Inflammatory macrophage treated with lipopolysaccharide for 1 hour (primary cell): Measurements from ENCODE around the gene SULF2.

Experiments
- DNase-seq, 2 donors: peaks; one replicate each; pipeline ENCODE4 v3.0.0-alpha.2; 2020 to 2022

The SULF2 gene

GRCh38 chr20:47760686-47761481 lies 24.4 kb downstream of the SULF2 start:
- DNase-seq, result no peak

GRCh38 chr20:47758517-47759450 lies 26.5 kb downstream of the SULF2 start:
- peak in 1 of 2 donors; percentile 10 for DNase-seq

DNA sequence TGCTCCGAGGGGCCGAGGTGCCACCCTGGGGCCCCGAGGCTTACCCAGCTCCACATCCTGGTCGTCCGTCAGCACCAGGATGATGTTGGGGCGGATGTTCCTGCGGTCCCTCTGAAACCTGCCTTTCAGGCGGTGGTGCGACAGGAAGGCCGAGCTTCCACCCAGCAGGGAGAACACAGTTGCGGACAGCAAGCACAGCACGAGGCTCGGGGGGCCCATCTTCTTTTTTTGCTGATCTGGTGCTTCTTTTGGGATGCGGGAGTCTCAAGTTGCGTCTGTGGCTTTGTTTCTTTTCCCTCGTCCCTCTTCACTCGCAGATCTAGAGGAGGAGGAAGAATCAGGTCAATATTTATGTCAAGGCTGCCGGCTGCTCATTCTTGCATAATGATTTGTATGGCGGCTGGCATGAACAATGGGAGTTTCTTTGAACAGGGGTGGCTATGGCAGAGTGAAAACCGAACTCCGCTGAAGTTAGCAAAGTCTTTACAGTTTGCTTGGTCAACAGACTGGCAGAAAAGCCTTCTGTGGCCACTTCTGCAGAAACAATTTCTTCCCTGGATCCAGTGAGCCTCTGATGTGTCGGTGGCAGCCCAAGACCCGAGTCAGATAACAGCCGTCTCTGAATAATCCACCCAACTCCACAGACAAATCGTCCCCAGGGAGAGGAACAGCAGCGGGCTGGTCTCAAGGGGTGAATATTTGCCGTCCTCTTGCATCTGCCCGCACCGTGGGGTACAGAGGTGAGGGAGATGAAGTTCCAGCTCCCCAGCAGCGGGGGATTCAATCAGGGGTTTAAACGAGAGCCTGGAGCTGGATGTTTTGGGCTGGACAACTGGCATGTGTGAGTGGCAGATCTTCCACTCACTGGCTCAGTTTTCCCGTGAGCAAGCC lies 27.9 kb downstream of the SULF2 start:
- no peak for DNase-seq

DNA sequence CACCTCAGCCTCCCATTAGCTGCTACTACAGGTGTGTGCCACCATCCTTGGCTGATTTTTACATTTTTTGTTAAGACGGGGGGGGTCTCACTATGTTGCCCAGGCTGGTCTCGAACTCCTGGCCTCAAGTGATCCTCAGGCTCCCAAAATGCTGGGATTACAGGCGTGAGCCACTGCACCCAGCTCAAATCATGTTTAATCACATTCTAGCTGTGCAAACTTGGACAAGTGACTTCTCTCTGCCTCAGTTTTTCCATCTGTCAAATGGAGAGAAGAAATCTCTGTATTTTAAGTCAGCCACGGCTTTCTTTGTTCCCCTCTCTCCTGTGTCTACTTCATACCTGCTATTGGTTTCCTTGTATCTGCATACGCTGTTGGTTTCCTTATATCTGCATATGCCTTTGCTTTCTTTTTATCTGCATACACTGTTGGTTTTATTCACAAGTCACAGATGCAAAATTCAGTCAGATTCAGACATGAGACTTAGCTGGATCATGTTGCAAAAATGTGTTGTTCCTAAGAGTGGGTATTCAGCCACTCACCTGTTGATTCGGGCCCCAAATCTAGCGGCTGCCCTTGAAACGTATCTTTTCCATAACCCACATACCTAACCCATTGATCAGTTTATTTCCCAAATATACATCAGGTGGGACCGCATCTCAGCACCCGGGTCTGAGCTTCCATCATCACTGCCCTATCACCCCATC lies 30.2 kb downstream of the SULF2 start:
- DNase-seq, result no peak

- no peak for DNase-seq
These were observed 30.9 kb downstream of the SULF2 start for GRCh38 chr20:47754388-47754715.

GRCh38 chr20:47753576-47754387 lies 31.5 kb downstream of the SULF2 start:
- DNase-seq, result no peak

DNA sequence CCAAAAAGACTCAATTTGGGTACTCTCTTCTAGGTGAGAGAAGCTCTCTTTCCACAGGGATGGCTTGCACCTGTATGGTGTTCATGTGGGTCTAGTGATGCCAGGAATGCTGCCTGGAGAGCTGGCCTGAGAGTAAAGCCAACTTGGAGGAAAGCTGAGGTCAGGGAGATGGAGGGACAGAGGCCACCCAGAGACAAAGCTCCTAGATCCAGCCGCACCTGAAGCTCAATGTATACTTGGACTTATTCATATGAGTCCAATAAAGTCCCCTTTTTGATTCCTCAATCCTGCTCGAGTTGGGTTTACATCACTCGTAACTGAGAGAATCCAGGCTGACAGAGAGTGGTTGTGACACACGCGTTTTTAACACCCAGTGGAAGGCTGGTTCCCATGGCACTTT lies 33.8 kb downstream of the SULF2 start:
- no peak for DNase-seq

DNA sequence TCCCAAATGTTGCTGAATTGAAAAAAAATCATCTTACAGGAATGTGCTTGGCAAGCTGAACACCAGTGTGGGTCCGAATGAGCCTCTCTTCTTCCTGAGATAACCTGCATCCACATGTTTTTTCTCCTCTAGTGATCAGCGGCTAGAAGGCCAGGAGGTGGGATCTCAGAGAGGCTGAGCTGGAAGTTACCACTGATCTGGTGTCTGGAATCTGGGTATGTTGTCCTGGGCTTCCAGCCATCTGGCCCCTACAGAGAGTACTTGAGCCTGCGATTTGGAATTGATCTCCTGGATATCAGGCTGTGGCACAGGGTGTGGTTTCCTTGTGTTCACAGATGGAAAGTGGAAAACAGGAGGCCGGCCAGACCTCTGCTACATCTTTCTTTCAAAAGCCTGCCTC lies 35.9 kb downstream of the SULF2 start:
- DNase-seq, result no peak

DNA sequence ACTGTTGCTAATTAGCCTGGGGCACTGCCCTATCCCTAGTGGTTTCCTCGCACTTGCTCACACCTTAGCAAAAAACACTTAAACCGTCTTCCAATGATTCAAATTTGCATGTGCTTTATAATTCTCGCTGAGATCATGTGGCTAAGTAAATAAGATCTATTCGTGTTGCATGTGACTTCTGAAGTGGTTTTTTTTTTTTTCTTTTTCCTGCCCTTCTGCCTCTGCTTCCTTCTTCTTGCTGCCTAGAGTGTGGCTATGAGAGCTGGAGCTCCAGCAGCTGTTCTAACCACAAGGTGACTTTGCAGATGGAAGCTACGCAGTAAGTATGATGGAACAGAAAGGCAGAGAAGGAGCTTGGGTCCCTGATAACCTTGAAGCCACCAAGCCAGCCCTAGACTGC lies 36.5 kb downstream of the SULF2 start:
- peak; percentile 38 to 41 for DNase-seq

- no peak for DNase-seq
These were observed 37.2 kb downstream of the SULF2 start for GRCh38 chr20:47748069-47748468.

GRCh38 chr20:47747669-47748031 lies 37.6 kb downstream of the SULF2 start:
- DNase-seq, result no peak

DNA sequence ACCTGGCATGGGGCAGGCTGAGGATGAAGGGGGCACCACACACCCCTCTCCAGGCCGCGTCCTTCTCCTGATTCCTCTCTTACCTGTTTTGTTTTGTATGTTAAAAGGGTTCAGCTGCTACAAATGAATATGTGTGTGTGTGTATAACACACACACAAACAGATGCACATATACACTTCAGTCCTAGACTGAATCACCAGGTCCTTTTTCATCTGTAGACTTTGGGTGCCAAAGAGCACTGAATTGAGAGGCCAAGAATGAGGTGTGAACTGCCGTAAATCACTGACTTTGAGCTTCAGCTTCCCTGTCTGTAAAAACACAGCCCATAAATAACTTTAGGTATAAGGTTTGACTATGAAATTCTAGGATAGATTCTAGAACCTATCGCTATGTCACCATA lies 40.5 kb downstream of the SULF2 start:
- DNase-seq, result no peak

- DNase-seq, result no peak
These were observed 41.6 kb downstream of the SULF2 start for GRCh38 chr20:47743671-47744070.

- no peak for DNase-seq
These were observed 43.3 kb downstream of the SULF2 start for GRCh38 chr20:47741669-47742608.

DNA sequence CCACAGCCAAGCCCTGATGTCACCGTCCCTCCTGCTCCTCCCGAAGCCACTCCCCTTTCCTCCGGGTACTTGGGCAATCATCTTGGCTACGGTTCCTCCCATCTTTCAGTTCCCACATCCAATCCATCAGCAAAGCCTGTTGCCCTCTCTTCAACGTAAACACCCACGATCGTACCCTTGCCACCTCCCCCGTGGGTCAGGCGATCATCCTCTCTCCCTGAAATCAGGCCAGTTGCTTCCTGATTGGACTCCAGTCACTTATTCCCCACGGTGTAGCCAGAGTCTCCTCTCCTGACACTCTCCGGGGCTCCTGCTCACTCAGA lies 44.5 kb downstream of the SULF2 start:
- peak; percentile 94 to 95 for DNase-seq

- peak; percentile 40 to 65 for DNase-seq
These were observed 45.0 kb downstream of the SULF2 start for GRCh38 chr20:47740121-47740861.

- no peak for DNase-seq
These were observed 47.4 kb downstream of the SULF2 start for GRCh38 chr20:47737923-47738322.

- no peak for DNase-seq
These were observed 48.6 kb downstream of the SULF2 start for GRCh38 chr20:47736570-47737152.
